HCT116 (cell line): ENCODE data around the gene PDE4B. TPM values are rescaled to one million over a fixed set of nuclear protein-coding genes. Genes with fewer than 3 reads are reported as not detected.

Experiments used
- ATAC-seq: fragments of 200-7000 bp; cut with Tn5 transposase; 2 replicates; pipeline ENCODE4 v1.9.1; 2020; ENCODE audit warnings: mild to moderate bottlenecking, moderate library complexity
- BruUV-seq: library from RNA; stranded (reverse); fragments of 400-500 nt; replicated peaks from 2 replicates; lab custom pipeline; 2021; lab: Mats Ljungman, UMichigan
- CTCF ChIA-PET: fragments of 300-600 bp; sonication (Branson Sonifier 250); formaldehyde crosslinking; loops from one replicate; lab custom pipeline; 2021; ENCODE audit warnings: antibody characterized with exemption; lab: Charles Lee
- POLR2A ChIA-PET: fragments of 300-600, 350-600 bp; sonication (Branson Sonifier 250); formaldehyde crosslinking; loops from one replicate; lab custom pipeline; 2021; ENCODE audit warnings: antibody characterized with exemption; lab: Charles Lee
- RAD21 ChIA-PET, 2 experiments: fragments of 300-600 bp; sonication (Branson Sonifier 250); formaldehyde crosslinking; loops; one replicate each; lab custom pipeline; 2023; ENCODE audit warnings: low total read pairs in 2 of 2; ENCODE audit not compliant: uncharacterized antibody in 2 of 2, unreplicated experiment in 2 of 2, low non-redundant PET in 1 of 2; lab: Charles Lee
- DNase-seq: peaks from one replicate; pipeline ENCODE4 v3.0.0-alpha.2; 2010; ENCODE audit warnings: low read depth, low spot score
- H2AFZ ChIP-seq: fragments of 200-600 bp; shearing (Covaris generic), sonication (generic); 2 replicates; pipeline ENCODE4 v1.6.1; 2017; ENCODE audit warnings: low read depth, mixed run types, mixed read lengths, antibody characterized with exemption, low read length; ENCODE audit not compliant: poor library complexity, severe bottlenecking
- H3K27ac ChIP-seq: 2 replicates; pipeline ENCODE4 v1.5.1; 2012; ENCODE audit warnings: low read depth, low read length
- H3K27me3 ChIP-seq: fragments of 200-600 bp; sonication (generic); 2 replicates; pipeline ENCODE4 v1.6.1; 2016; ENCODE audit warnings: mixed run types, low read length, mixed read lengths; ENCODE audit not compliant: insufficient read depth
- H3K36me3 ChIP-seq, 2 experiments: fragments of 200-500 bp in 1 of 2; fragments of 200-600 bp in 1 of 2; sonication (Bioruptor generic) in 1 of 2; sonication (generic) in 1 of 2; 2 replicates each; pipeline versions ENCODE4 v1.5.1 to v1.6.1; 2014 to 2016; ENCODE audit warnings: low read length in 2 of 2, inconsistent platforms in 1 of 2, mixed read lengths in 1 of 2, mixed run types in 1 of 2; ENCODE audit not compliant: insufficient read depth in 2 of 2, control insufficient read depth in 1 of 2
- H3K4me1 ChIP-seq, 2 experiments: fragments of 200-600 bp in 1 of 2; sonication (generic) in 1 of 2; 2 replicates each; pipeline versions ENCODE4 v1.5.1 to v1.6.1; 2012 to 2017; ENCODE audit warnings: low read length in 2 of 2, inconsistent platforms in 1 of 2, mild to moderate bottlenecking in 1 of 2, mixed read lengths in 1 of 2, mixed run types in 1 of 2, moderate library complexity in 1 of 2; ENCODE audit not compliant: insufficient read depth in 2 of 2, control insufficient read depth in 1 of 2
- H3K4me2 ChIP-seq: fragments of 200-600 bp; sonication (generic); 2 replicates; pipeline ENCODE4 v1.6.1; 2017; ENCODE audit warnings: mixed run types, low read length, mixed read lengths
- H3K4me3 ChIP-seq, 2 experiments: fragments of 200-600 bp in 1 of 2; sonication (generic) in 1 of 2; replicated peaks in 1 of 2; 2 replicates each; pipeline ENCODE4 v1.5.1; 2011 to 2016; ENCODE audit warnings: low read length in 2 of 2, control low read depth in 1 of 2, low read depth in 1 of 2, mild to moderate bottlenecking in 1 of 2, mixed read lengths in 1 of 2, mixed run types in 1 of 2
- H3K79me2 ChIP-seq: fragments of 200-600 bp; sonication (generic); 2 replicates; pipeline ENCODE4 v1.6.1; 2017; ENCODE audit warnings: mild to moderate bottlenecking, mixed run types, low read length, moderate library complexity, mixed read lengths; ENCODE audit not compliant: insufficient read depth
- H3K9ac ChIP-seq: fragments of 200-600 bp; sonication (generic); 2 replicates; pipeline ENCODE4 v1.6.1; 2016; ENCODE audit warnings: low read length, mixed read lengths
- H3K9me2 ChIP-seq: fragments of 200-600 bp; sonication (generic), shearing (Covaris generic); 2 replicates; pipeline ENCODE4 v1.6.1; 2017; ENCODE audit warnings: mixed run types, mild to moderate bottlenecking, moderate library complexity; ENCODE audit not compliant: insufficient read depth
- H3K9me3 ChIP-seq, 2 experiments: fragments of 200-500 bp in 1 of 2; fragments of 200-600 bp in 1 of 2; sonication (Bioruptor generic) in 1 of 2; sonication (generic) in 1 of 2; 2 replicates each; pipeline ENCODE4 v1.6.1; 2014 to 2017; ENCODE audit warnings: low read length in 2 of 2, mixed read lengths in 2 of 2, inconsistent platforms in 1 of 2, low read depth in 1 of 2, mild to moderate bottlenecking in 1 of 2, mixed run types in 1 of 2, moderate library complexity in 1 of 2; ENCODE audit not compliant: control insufficient read depth in 1 of 2, insufficient read depth in 1 of 2
- H4K20me1 ChIP-seq: fragments of 200-600 bp; sonication (generic), shearing (Covaris generic); 2 replicates; pipeline ENCODE4 v1.6.1; 2017; ENCODE audit warnings: mixed run types, mild to moderate bottlenecking, moderate library complexity; ENCODE audit not compliant: insufficient read depth
- CEBPB ChIP-seq: IDR thresholded peaks from 2 replicates; pipeline ENCODE4 v1.6.1; 2012; ENCODE audit warnings: low read depth
- CTCF ChIP-seq, 3 experiments: fragments of 200-600 bp in 1 of 3; sonication (generic) in 1 of 3; IDR thresholded peaks in 2 of 3; conservative IDR thresholded peaks in 1 of 3; 2 replicates each; pipeline ENCODE4 v1.5.1; 2012 to 2017; ENCODE audit warnings: low read depth in 2 of 3, low read length in 2 of 3, antibody characterized with exemption in 1 of 3, borderline replicate concordance in 1 of 3, control low read depth in 1 of 3, mild to moderate bottlenecking in 1 of 3, mixed read lengths in 1 of 3, mixed run types in 1 of 3, moderate library complexity in 1 of 3; ENCODE audit not compliant: insufficient read depth in 1 of 3
- EGR1 ChIP-seq: IDR thresholded peaks from 2 replicates; pipeline ENCODE4 v1.6.1; 2012; ENCODE audit warnings: low read depth
- EZH2 ChIP-seq: fragments of 200-600 bp; sonication (generic); IDR thresholded peaks from 2 replicates; pipeline ENCODE4 v1.6.1; 2017; ENCODE audit warnings: antibody characterized with exemption, mixed run types
- EZH2phosphoT487 ChIP-seq: fragments of 200-600 bp; IDR thresholded peaks from 2 replicates; pipeline ENCODE4 v1.6.1; 2018; ENCODE audit warnings: antibody characterized with exemption, borderline replicate concordance
- FOSL1 ChIP-seq: IDR thresholded peaks from 2 replicates; pipeline ENCODE4 v1.6.1; 2012; ENCODE audit warnings: low read depth
- JUND ChIP-seq: IDR thresholded peaks from 2 replicates; pipeline ENCODE4 v1.6.1; 2012
- POLR2A ChIP-seq: IDR thresholded peaks from 2 replicates; pipeline ENCODE4 v1.7.0; 2011; ENCODE audit warnings: borderline replicate concordance; ENCODE audit not compliant: insufficient read depth, insufficient read length; ENCODE audit errors: extremely low read depth
- POLR2AphosphoS5 ChIP-seq: IDR thresholded peaks from 2 replicates; pipeline ENCODE4 v1.6.1; 2011; ENCODE audit warnings: mild to moderate bottlenecking, low read depth, low read length, moderate library complexity
- RAD21 ChIP-seq: IDR thresholded peaks from 2 replicates; pipeline ENCODE4 v1.6.1; 2012; ENCODE audit warnings: low read depth, mild to moderate bottlenecking
- REST ChIP-seq: IDR thresholded peaks from 2 replicates; pipeline ENCODE4 v1.6.1; 2012; ENCODE audit warnings: low read depth
- SIN3A ChIP-seq: IDR thresholded peaks from 2 replicates; pipeline ENCODE4 v1.6.1; 2012; ENCODE audit warnings: low read depth
- SP1 ChIP-seq: IDR thresholded peaks from 2 replicates; pipeline ENCODE4 v1.6.1; 2012; ENCODE audit warnings: low read depth
- SRF ChIP-seq: IDR thresholded peaks from 2 replicates; pipeline ENCODE4 v1.6.1; 2012; ENCODE audit warnings: low read depth
- TCF7L2 ChIP-seq: IDR thresholded peaks from 2 replicates; pipeline ENCODE4 v1.7.0; 2011; ENCODE audit warnings: borderline replicate concordance, inconsistent platforms; ENCODE audit not compliant: insufficient read depth, insufficient read length; ENCODE audit errors: extremely low read depth
- YY1 ChIP-seq: IDR thresholded peaks from 2 replicates; pipeline ENCODE4 v1.6.1; 2011; ENCODE audit warnings: low read length, low read depth, moderate library complexity, mild to moderate bottlenecking; ENCODE audit not compliant: insufficient replicate concordance; ENCODE audit errors: extremely low read depth
- ZBTB33 ChIP-seq: IDR thresholded peaks from 2 replicates; pipeline ENCODE4 v1.6.1; 2011; ENCODE audit warnings: mild to moderate bottlenecking, low read length, moderate library complexity; ENCODE audit not compliant: insufficient replicate concordance; ENCODE audit errors: extremely low read depth
- ZFX ChIP-seq: fragments of 450-650 bp; IDR thresholded peaks from 2 replicates; pipeline ENCODE4 v1.6.1; 2017
- ZNF274 ChIP-seq: fragments of 200-500 bp; sonication (Bioruptor generic); IDR thresholded peaks from 2 replicates; pipeline ENCODE4 v1.6.1; 2014; ENCODE audit warnings: mild to moderate bottlenecking, low read depth, low read length, inconsistent platforms
- intact Hi-C: fragments of 100-400 bp; cut with micrococcal nuclease; formaldehyde crosslinking; loops from 2 replicates; pipeline ENCODE4 v1.10.0; 2022
- total RNA-seq: library from RNA; stranded (reverse); gene quantifications from one replicate; pipeline ENCODE4 v1.2.1, GENCODE V29; 2021; ENCODE audit not compliant: unreplicated experiment

Gene PDE4B
- total RNA-seq, 1 experiment from 2014 or later: 76.9 TPM

GRCh38 chr1:66168467-66168887 lies 375.8 kb downstream of the PDE4B start:
- no peaks in the 10 kb centered on the region for H3K27me3 ChIP-seq
- BruUV-seq: no TSS peak
- H3K4me1 ChIP-seq: peaks cover 11 to 16% of the 10 kb centered on the region in 2 experiments; a peak in 2 of 4 replicates
- ATAC-seq (0 out of 2 replicates have a peak, but pooled peaks have one; percentile 27), DNase-seq (no peak)
- intact Hi-C loops: no loop called here
- no peaks in the 10 kb centered on the region for H3K9me2 ChIP-seq
- H3K27ac ChIP-seq: no peak overlapping the region
- no peaks in the 10 kb centered on the region for H3K79me2 ChIP-seq
- H3K36me3 ChIP-seq: no peaks in the 10 kb centered on the region
- H4K20me1 ChIP-seq: no peaks in the 10 kb centered on the region
- H3K4me2 ChIP-seq: no peak overlapping the region; the same call in 1 of the 2 replicates
- ChIA-PET POLR2A (no interaction called here), RAD21 (no interaction called here), CTCF (no interaction called here)
- TF ChIP-seq POLR2AphosphoS5: no peak
- TF ChIP-seq EZH2phosphoT487: no peak
- no peak for TF ChIP-seq ZNF274
- TF ChIP-seq EGR1: no peak
- no peak for TF ChIP-seq SRF
- no peak for TF ChIP-seq TCF7L2
- no peak for TF ChIP-seq CEBPB
- TF ChIP-seq SP1: no peak
- TF ChIP-seq FOSL1: no peak
- no peak for TF ChIP-seq ZFX
- no peak for TF ChIP-seq POLR2A
- no peak for TF ChIP-seq SIN3A
- no peak for TF ChIP-seq YY1
- no peak for TF ChIP-seq JUND
- no peak for TF ChIP-seq ZBTB33
- TF ChIP-seq REST: no peak
- no peak for TF ChIP-seq RAD21
- TF ChIP-seq EZH2: no peak
- no peak for TF ChIP-seq CTCF (IDR thresholded peaks at IDR 0.05 in 2 of 3, conservative IDR thresholded peaks at IDR 0.05 in 1 of 3; ENCODE audit: borderline replicate concordance in 1 of 3, insufficient read depth in 1 of 3, low read depth in 2 of 3, low read length in 2 of 3)
- H3K9me3 ChIP-seq: no peaks in the 10 kb centered on the region
- H3K4me3 ChIP-seq: no peak overlapping the region
- H3K9ac ChIP-seq: no peak overlapping the region
- H2AFZ ChIP-seq: peak overlapping the region; percentile 34
